PFSK-1 (cell line): Measurements from ENCODE around the gene RITA1.

Experiments used
- FOXP2 ChIP-seq: optimal IDR thresholded peaks from 2 replicates; pipeline ENCODE3; 2011; ENCODE audit warnings: borderline replicate concordance, control low read depth, inconsistent platforms; ENCODE audit not compliant: insufficient read depth; ENCODE audit errors: extremely low read length, extremely low read depth
- POLR2AphosphoS5 ChIP-seq: IDR thresholded peaks from 2 replicates; pipeline ENCODE4 v1.6.1; 2012; ENCODE audit warnings: low read depth, mild to moderate bottlenecking, control low read depth, low read length, moderate library complexity
- REST ChIP-seq, 2 experiments: IDR thresholded peaks; 2 replicates each; pipeline versions ENCODE4 v1.6.1 to v1.8.0; 2011 to 2012; ENCODE audit warnings: low read depth in 2 of 2, low read length in 2 of 2, control low read depth in 1 of 2, inconsistent platforms in 1 of 2, mild to moderate bottlenecking in 1 of 2, moderate library complexity in 1 of 2; ENCODE audit not compliant: insufficient read depth in 1 of 2
- SIN3A ChIP-seq: IDR thresholded peaks from 2 replicates; pipeline ENCODE4 v1.6.1; 2012; ENCODE audit warnings: mild to moderate bottlenecking, low read length, moderate library complexity, borderline replicate concordance; ENCODE audit not compliant: insufficient read depth
- TAF1 ChIP-seq: IDR thresholded peaks from 2 replicates; pipeline ENCODE4 v1.6.1; 2012; ENCODE audit warnings: low read length, control low read depth, borderline replicate concordance; ENCODE audit not compliant: insufficient read depth

RITA1 gene

DNA sequence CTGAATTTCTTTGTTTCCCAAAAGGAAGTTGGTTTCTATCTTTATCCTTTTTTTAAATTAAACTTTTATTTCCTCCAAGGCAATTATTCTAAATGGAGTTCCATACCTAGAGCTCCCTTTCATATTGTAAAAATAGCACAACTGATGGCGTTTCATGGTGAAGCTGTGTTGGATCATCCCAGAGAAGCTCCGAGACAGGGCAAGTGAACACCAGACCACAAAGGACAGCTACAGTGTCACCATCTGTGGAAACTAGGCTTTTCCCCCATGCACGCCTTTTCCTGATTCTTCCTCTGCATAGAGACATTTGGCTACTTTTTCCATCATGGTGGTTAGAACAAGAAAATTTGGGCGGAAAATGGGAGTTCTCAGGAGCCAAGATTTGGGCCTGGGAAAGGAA lies 48.4 kb downstream of the RITA1 start:
- no peak for TF ChIP-seq SIN3A
- no peak for TF ChIP-seq REST (IDR thresholded peaks at IDR 0.05; ENCODE audit: insufficient read depth in 1 of 2, low read depth in 2 of 2, low read length in 2 of 2)
- no peak for TF ChIP-seq TAF1
- TF ChIP-seq FOXP2, result no peak
- TF ChIP-seq POLR2AphosphoS5, result no peak

- TF ChIP-seq REST (IDR thresholded peaks at IDR 0.05; ENCODE audit: insufficient read depth in 1 of 2, low read depth in 2 of 2, low read length in 2 of 2), result no peak
- no peak for TF ChIP-seq POLR2AphosphoS5
- TF ChIP-seq TAF1, result no peak
- TF ChIP-seq FOXP2, result no peak
- no peak for TF ChIP-seq SIN3A
Observed at GRCh38 chr12:113234483-113234882, 49.0 kb downstream of the RITA1 start.

GRCh38 chr12:113235976-113236375 lies 50.5 kb downstream of the RITA1 start:
- no peak for TF ChIP-seq REST (IDR thresholded peaks at IDR 0.05; ENCODE audit: insufficient read depth in 1 of 2, low read depth in 2 of 2, low read length in 2 of 2)
- TF ChIP-seq FOXP2, result no peak
- no peak for TF ChIP-seq SIN3A
- no peak for TF ChIP-seq TAF1
- no peak for TF ChIP-seq POLR2AphosphoS5

DNA sequence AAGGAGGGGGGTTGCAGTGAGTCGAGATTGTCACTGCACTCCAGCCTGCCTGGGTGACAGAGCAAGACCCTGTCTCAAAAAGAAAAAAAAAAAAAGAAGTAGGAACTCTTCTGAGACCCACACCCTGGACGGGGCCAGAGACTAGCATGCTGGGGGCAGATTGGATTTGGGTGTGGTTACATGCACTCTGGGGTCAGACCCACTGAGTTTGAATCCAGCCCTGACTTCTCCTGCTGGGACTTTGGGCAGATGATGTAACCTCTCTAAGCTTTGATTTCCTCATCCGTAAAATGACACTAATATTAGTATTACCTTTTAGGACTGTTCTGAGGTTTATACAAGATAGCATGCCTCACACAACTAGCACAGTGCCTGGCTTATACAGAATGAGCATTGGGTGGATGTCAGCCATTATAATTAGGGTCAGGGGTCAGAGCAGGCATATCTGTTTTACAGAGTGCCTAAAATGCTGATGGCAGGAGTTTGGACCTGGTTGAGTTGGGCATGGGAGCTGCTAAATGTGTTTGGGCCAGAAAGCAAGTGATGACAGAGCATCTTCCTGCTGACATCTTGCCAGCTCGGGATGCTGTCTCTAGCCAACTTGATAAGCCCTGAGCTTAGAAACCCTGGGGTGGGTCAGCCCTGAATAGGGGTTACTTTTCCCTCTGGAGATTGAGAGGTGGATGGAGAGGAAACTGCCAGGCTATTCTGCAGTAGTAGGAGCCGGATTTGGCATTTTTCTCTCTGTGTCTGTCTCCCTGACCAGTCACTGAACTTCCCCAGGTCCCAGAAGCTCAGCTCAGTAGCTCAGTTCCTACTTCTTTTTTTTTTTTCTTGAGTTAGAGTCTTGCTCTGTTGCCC lies 51.2 kb downstream of the RITA1 start:
- TF ChIP-seq REST (IDR thresholded peaks at IDR 0.05; ENCODE audit: insufficient read depth in 1 of 2, low read depth in 2 of 2, low read length in 2 of 2), result no peak
- TF ChIP-seq FOXP2, result no peak
- no peak for TF ChIP-seq TAF1
- TF ChIP-seq SIN3A, result no peak
- TF ChIP-seq POLR2AphosphoS5, result no peak
